ENCODE measurements around the gene CELSR1. TPM values are rescaled to one million over a fixed set of nuclear protein-coding genes. Genes with fewer than 3 reads are reported as not detected.

The CELSR1 gene
- total RNA-seq, 1 donor, result 1.6 TPM

GRCh38 chr22:46356496-46357480, 180.6 kb downstream of the CELSR1 start:
- Histone ChIP-seq H3K27me3 (ENCODE audit: insufficient read depth, low read length) (no peaks in the 10 kb centered on the region), H3K4me1 (ENCODE audit: insufficient read depth, low read length) (no peaks in the 10 kb centered on the region), H3K4me3 (ENCODE audit: low read length) (no peak overlapping the region), H3K9me3 (ENCODE audit: low read depth, low read length) (no peaks in the 10 kb centered on the region)

- Histone ChIP-seq H3K27me3 (ENCODE audit: insufficient read depth, low read length) (no peaks in the 10 kb centered on the region), H3K4me1 (ENCODE audit: insufficient read depth, low read length) (no peaks in the 10 kb centered on the region), H3K4me3 (ENCODE audit: low read length) (no peak overlapping the region), H3K9me3 (ENCODE audit: low read depth, low read length) (no peaks in the 10 kb centered on the region)
Observed at GRCh38 chr22:46355996-46356471, 181.4 kb downstream of the CELSR1 start.

GRCh38 chr22:46355369-46355995, 181.9 kb downstream of the CELSR1 start:
- Histone ChIP-seq H3K27me3 (ENCODE audit: insufficient read depth, low read length) (no peaks in the 10 kb centered on the region), H3K9me3 (ENCODE audit: low read depth, low read length) (no peaks in the 10 kb centered on the region), H3K4me3 (ENCODE audit: low read length) (no peak overlapping the region), H3K4me1 (ENCODE audit: insufficient read depth, low read length) (no peaks in the 10 kb centered on the region)

GRCh38 chr22:46354993-46355305, 182.5 kb downstream of the CELSR1 start:
- H3K4me3 ChIP-seq (ENCODE audit: low read length), result no peak overlapping the region
- H3K9me3 ChIP-seq (ENCODE audit: low read depth, low read length), result no peaks in the 10 kb centered on the region

GRCh38 chr22:46354176-46354992, 183.0 kb downstream of the CELSR1 start:
- no peaks in the 10 kb centered on the region for H3K9me3 ChIP-seq (ENCODE audit: low read depth, low read length)
- H3K4me3 ChIP-seq (ENCODE audit: low read length), result no peak overlapping the region
- no peaks in the 10 kb centered on the region for H3K4me1 ChIP-seq (ENCODE audit: insufficient read depth, low read length)
- no peaks in the 10 kb centered on the region for H3K27me3 ChIP-seq (ENCODE audit: insufficient read depth, low read length)

More at GRCh38 chr22:46354993-46355305, 182.5 kb downstream of the CELSR1 start:
- Histone ChIP-seq H3K27me3 (ENCODE audit: insufficient read depth, low read length) (no peaks in the 10 kb centered on the region), H3K4me1 (ENCODE audit: insufficient read depth, low read length) (no peaks in the 10 kb centered on the region)

- Histone ChIP-seq H3K27me3 (ENCODE audit: insufficient read depth, low read length) (no peaks in the 10 kb centered on the region), H3K9me3 (ENCODE audit: low read depth, low read length) (no peaks in the 10 kb centered on the region), H3K4me1 (ENCODE audit: insufficient read depth, low read length) (no peaks in the 10 kb centered on the region), H3K4me3 (ENCODE audit: low read length) (no peak overlapping the region)
Observed at GRCh38 chr22:46353483-46354105, 183.8 kb downstream of the CELSR1 start.

- Histone ChIP-seq H3K27me3 (ENCODE audit: insufficient read depth, low read length) (no peaks in the 10 kb centered on the region), H3K9me3 (ENCODE audit: low read depth, low read length) (no peaks in the 10 kb centered on the region), H3K4me1 (ENCODE audit: insufficient read depth, low read length) (no peaks in the 10 kb centered on the region), H3K4me3 (ENCODE audit: low read length) (no peak overlapping the region)
Observed at GRCh38 chr22:46352691-46353386, 184.6 kb downstream of the CELSR1 start.

- Histone ChIP-seq H3K27me3 (ENCODE audit: insufficient read depth, low read length) (no peaks in the 10 kb centered on the region), H3K9me3 (ENCODE audit: low read depth, low read length) (no peaks in the 10 kb centered on the region), H3K4me3 (ENCODE audit: low read length) (no peak overlapping the region), H3K4me1 (ENCODE audit: insufficient read depth, low read length) (no peaks in the 10 kb centered on the region)
Observed at GRCh38 chr22:46352276-46352675, 185.1 kb downstream of the CELSR1 start.

- Histone ChIP-seq H3K4me1 (ENCODE audit: insufficient read depth, low read length) (no peaks in the 10 kb centered on the region), H3K27me3 (ENCODE audit: insufficient read depth, low read length) (no peaks in the 10 kb centered on the region), H3K4me3 (ENCODE audit: low read length) (no peak overlapping the region), H3K9me3 (ENCODE audit: low read depth, low read length) (no peaks in the 10 kb centered on the region)
Observed at GRCh38 chr22:46351767-46352166, 185.7 kb downstream of the CELSR1 start.

GRCh38 chr22:46351131-46351735, 186.2 kb downstream of the CELSR1 start:
- no peaks in the 10 kb centered on the region for H3K9me3 ChIP-seq (ENCODE audit: low read depth, low read length)
- no peak overlapping the region for H3K4me3 ChIP-seq (ENCODE audit: low read length)
- no peaks in the 10 kb centered on the region for H3K27me3 ChIP-seq (ENCODE audit: insufficient read depth, low read length)
- no peaks in the 10 kb centered on the region for H3K4me1 ChIP-seq (ENCODE audit: insufficient read depth, low read length)

- no peak overlapping the region for H3K4me3 ChIP-seq (ENCODE audit: low read length)
- no peaks in the 10 kb centered on the region for H3K27me3 ChIP-seq (ENCODE audit: insufficient read depth, low read length)
- no peaks in the 10 kb centered on the region for H3K9me3 ChIP-seq (ENCODE audit: low read depth, low read length)
- H3K4me1 ChIP-seq (ENCODE audit: insufficient read depth, low read length), result no peaks in the 10 kb centered on the region
Observed at GRCh38 chr22:46350646-46351045, 186.8 kb downstream of the CELSR1 start.

GRCh38 chr22:46350121-46350520, 187.3 kb downstream of the CELSR1 start:
- Histone ChIP-seq H3K27me3 (ENCODE audit: insufficient read depth, low read length) (no peaks in the 10 kb centered on the region), H3K4me3 (ENCODE audit: low read length) (no peak overlapping the region), H3K9me3 (ENCODE audit: low read depth, low read length) (no peaks in the 10 kb centered on the region), H3K4me1 (ENCODE audit: insufficient read depth, low read length) (no peaks in the 10 kb centered on the region)

- H3K4me3 ChIP-seq (ENCODE audit: low read length), result no peak overlapping the region
- H3K4me1 ChIP-seq (ENCODE audit: insufficient read depth, low read length), result no peaks in the 10 kb centered on the region
- no peaks in the 10 kb centered on the region for H3K27me3 ChIP-seq (ENCODE audit: insufficient read depth, low read length)
- no peaks in the 10 kb centered on the region for H3K9me3 ChIP-seq (ENCODE audit: low read depth, low read length)
Observed at GRCh38 chr22:46349681-46350080, 187.7 kb downstream of the CELSR1 start.

GRCh38 chr22:46349238-46349637, 188.2 kb downstream of the CELSR1 start:
- H3K4me3 ChIP-seq (ENCODE audit: low read length), result no peak overlapping the region
- H3K9me3 ChIP-seq (ENCODE audit: low read depth, low read length), result no peaks in the 10 kb centered on the region
- H3K27me3 ChIP-seq (ENCODE audit: insufficient read depth, low read length), result no peaks in the 10 kb centered on the region
- H3K4me1 ChIP-seq (ENCODE audit: insufficient read depth, low read length), result no peaks in the 10 kb centered on the region

All from mononuclear cell (primary cell).